Prostate gland (tissue), 2 donors: ENCODE measurements around the gene ST6GAL1.

Experiments
- CTCF ChIP-seq, 4 experiments: fragments of 200-600 bp in 2 of 4; fragments of 450-650 bp in 2 of 4; sonication (generic) in 2 of 4; IDR thresholded peaks; 1 replicate in 3 of 4; 2 replicates in 1 of 4; pipeline ENCODE4 v1.5.1; 2016 to 2019; ENCODE audit warnings: antibody characterized with exemption in 4 of 4, mild to moderate bottlenecking in 2 of 4, moderate library complexity in 2 of 4
- POLR2A ChIP-seq: fragments of 450-650 bp; IDR thresholded peaks from one replicate; pipeline ENCODE4 v1.6.1; 2016; ENCODE audit warnings: antibody characterized with exemption, mild to moderate bottlenecking
- POLR2AphosphoS5 ChIP-seq: sonication (generic); formaldehyde crosslinking; IDR thresholded peaks from one replicate; pipeline ENCODE4 v1.6.1; 2017; ENCODE audit warnings: antibody characterized with exemption

GRCh38 chr3:186951640-186952552 is 21.6 kb downstream of the ST6GAL1 start:
- TF ChIP-seq CTCF (IDR thresholded peaks at IDR 0.05) (no peak), POLR2A (no peak), POLR2AphosphoS5 (no peak)
